CD8-positive, alpha-beta memory T cell (primary cell): ENCODE data around the gene RELB. TPM values are rescaled to one million over a fixed set of nuclear protein-coding genes. Genes with fewer than 3 reads are reported as not detected.

Experiments
- CTCF ChIA-PET: fragments of 350-600 bp; sonication (Branson Sonifier 250); formaldehyde crosslinking; loops from one replicate; lab custom pipeline; 2021; ENCODE audit warnings: antibody characterized with exemption; lab: Charles Lee
- POLR2A ChIA-PET: fragments of 350-600 bp; sonication (Branson Sonifier 250); formaldehyde crosslinking; loops from one replicate; lab custom pipeline; 2021; ENCODE audit warnings: antibody characterized with exemption; lab: Charles Lee
- DNase-seq, 5 donors: peaks; one replicate each; pipeline versions ENCODE4 v3.0.0 to v3.0.0-alpha.2; 2020 to 2022; ENCODE audit warnings: mixed read lengths in 1 of 5
- H3K27ac ChIP-seq: one replicate; pipeline ENCODE4 v1.7.0; 2013; ENCODE audit warnings: low read depth, mild to moderate bottlenecking, low read length, moderate library complexity
- H3K27me3 ChIP-seq: 2 replicates; pipeline ENCODE4 v1.7.0; 2013; ENCODE audit warnings: low read length, mild to moderate bottlenecking; ENCODE audit not compliant: insufficient read depth, poor library complexity, severe bottlenecking
- H3K36me3 ChIP-seq: 2 replicates; pipeline ENCODE4 v1.7.0; 2013; ENCODE audit warnings: mild to moderate bottlenecking, low read length, moderate library complexity; ENCODE audit not compliant: insufficient read depth
- H3K4me1 ChIP-seq: 2 replicates; pipeline ENCODE4 v1.7.0; 2013; ENCODE audit warnings: mild to moderate bottlenecking, low read length, moderate library complexity; ENCODE audit not compliant: insufficient read depth
- H3K4me3 ChIP-seq: 2 replicates; pipeline ENCODE4 v1.7.0; 2013; ENCODE audit warnings: mild to moderate bottlenecking, low read length
- H3K9me3 ChIP-seq: 2 replicates; pipeline ENCODE4 v1.7.0; 2013; ENCODE audit warnings: mild to moderate bottlenecking, low read length
- H3K27ac Mint-ChIP-seq, 8 donors: one replicate each; pipeline ENCODE4 v1.8.0; 2020 to 2021; ENCODE audit warnings: mixed read lengths in 8 of 8, mild to moderate bottlenecking in 6 of 8, inconsistent platforms in 3 of 8, moderate library complexity in 3 of 8
- H3K27me3 Mint-ChIP-seq, 2 donors: one replicate each; pipeline ENCODE4 v1.8.0; 2020 to 2021; ENCODE audit warnings: mixed read lengths in 2 of 2, mild to moderate bottlenecking in 1 of 2, moderate library complexity in 1 of 2
- H3K36me3 Mint-ChIP-seq, 3 donors: one replicate each; pipeline ENCODE4 v1.8.0; 2020 to 2021; ENCODE audit warnings: mixed read lengths in 3 of 3, inconsistent platforms in 1 of 3, mild to moderate bottlenecking in 1 of 3
- H3K4me1 Mint-ChIP-seq, 3 donors: one replicate each; pipeline ENCODE4 v1.8.0; 2020 to 2021; ENCODE audit warnings: mixed read lengths in 3 of 3, inconsistent platforms in 1 of 3, mild to moderate bottlenecking in 1 of 3
- H3K4me3 Mint-ChIP-seq, 7 donors: one replicate each; pipeline ENCODE4 v1.8.0; 2020 to 2021; ENCODE audit warnings: mixed read lengths in 7 of 7, mild to moderate bottlenecking in 6 of 7, moderate library complexity in 4 of 7, inconsistent platforms in 2 of 7
- H3K9me3 Mint-ChIP-seq, 5 donors: one replicate each; pipeline ENCODE4 v1.8.0; 2020 to 2022; ENCODE audit warnings: mixed read lengths in 5 of 5, mild to moderate bottlenecking in 3 of 5, moderate library complexity in 2 of 5, inconsistent platforms in 1 of 5
- polyA plus RNA-seq: library from polyadenylated mRNA; unstranded; fragments of 300-500 nt; fragmentation: Illumina TruSeq; gene quantifications from one replicate; pipeline ENCODE4 v1.2.3, GENCODE V29; 2021
- total RNA-seq, 2 experiments: library from RNA; stranded (reverse); gene quantifications; one replicate each; pipeline ENCODE4 v1.2.3, GENCODE V29; 2021

RELB gene
- total and polyA plus RNA-seq, 3 experiments from 2014 or later = 22.7 to 57.4 (median 53.4) TPM

DNA sequence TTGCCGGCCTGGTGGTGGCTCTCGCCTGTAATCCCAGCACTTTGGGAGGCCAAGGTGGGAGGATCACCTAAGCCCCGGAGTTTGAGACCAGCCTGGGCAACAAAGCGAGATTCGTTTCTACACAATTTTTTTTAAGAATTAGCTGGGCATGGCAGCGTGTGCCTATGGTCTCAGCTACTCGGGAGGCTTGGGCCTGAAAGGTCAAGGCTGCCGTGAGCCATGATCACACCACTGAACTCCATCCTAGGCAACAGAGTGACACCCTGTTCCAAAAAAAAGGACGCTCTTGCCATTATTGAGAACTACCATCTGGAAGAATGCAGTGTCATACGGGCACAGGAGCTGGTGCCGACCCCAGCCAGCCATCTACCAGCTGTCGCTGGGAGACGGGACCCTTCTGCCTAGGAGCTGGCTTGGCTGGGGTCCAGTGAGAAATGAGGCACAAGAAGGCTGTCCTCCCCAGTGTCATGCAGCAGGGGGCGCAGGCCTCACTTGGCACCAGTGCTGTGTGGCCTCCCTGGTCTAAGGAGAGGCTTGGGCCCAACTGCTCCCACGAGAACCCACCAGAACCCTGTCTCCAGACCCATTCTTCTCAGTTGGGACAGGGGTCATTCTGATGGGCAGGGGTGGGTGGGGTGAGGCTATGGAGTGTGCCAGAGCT is 12.2 kb upstream of the RELB start:
- H3K27me3 Mint-ChIP-seq = peaks cover 0 to 3% of the 10 kb centered on the region in 2 donors
- H3K36me3 ChIP-seq = no peaks in the 10 kb centered on the region
- H3K4me3 ChIP-seq = no peak overlapping the region
- ChIA-PET CTCF (interaction anchor here (0.6 to 2.9 kb wide), 14 partner anchors 11 to 350 kb away, joined by 3 to 17 read pairs (median 4); partner anchors contain the start of gene CLASRP), POLR2A (no interaction called here)
- H3K4me1 Mint-ChIP-seq = no peaks in the 10 kb centered on the region
- H3K9me3 Mint-ChIP-seq = no peaks in the 10 kb centered on the region
- no peak overlapping the region for H3K4me3 Mint-ChIP-seq
- peak overlapping the region in 6 of 8 donors; percentile 54 to 81 (median 62) for H3K27ac Mint-ChIP-seq
- no peaks in the 10 kb centered on the region for H3K27me3 ChIP-seq
- DNase-seq = peak; percentile 44 to 82 (median 55)
- H3K9me3 ChIP-seq = no peaks in the 10 kb centered on the region
- H3K36me3 Mint-ChIP-seq = peaks cover 0 to 79% (median 7%) of the 10 kb centered on the region in 3 donors
- H3K4me1 ChIP-seq = no peaks in the 10 kb centered on the region
- no peak overlapping the region for H3K27ac ChIP-seq

DNA sequence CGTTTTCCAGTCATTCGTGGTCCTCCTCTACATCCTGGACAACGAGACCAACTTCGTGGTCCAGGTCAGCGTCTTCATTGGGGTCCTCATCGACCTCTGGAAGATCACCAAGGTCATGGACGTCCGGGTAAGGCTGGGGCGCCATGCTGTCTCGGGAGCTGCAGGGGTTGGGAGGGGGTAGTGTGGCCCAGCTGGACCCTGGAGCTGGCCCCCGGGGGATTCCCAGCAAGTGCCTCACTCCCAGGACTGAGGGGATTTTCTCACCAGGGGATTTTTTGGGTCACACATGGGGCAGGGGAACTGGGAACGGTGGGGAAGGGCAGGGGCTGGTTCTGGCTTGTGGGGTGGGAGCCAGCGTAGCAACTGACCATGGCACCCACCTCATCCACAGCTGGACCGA is 10.8 kb upstream of the RELB start:
- H3K4me3 ChIP-seq = no peak overlapping the region
- no peaks in the 10 kb centered on the region for H3K4me1 ChIP-seq
- no peak overlapping the region for H3K27ac Mint-ChIP-seq
- H3K9me3 ChIP-seq = no peaks in the 10 kb centered on the region
- H3K36me3 Mint-ChIP-seq = peaks cover 0 to 67% (median 7%) of the 10 kb centered on the region in 3 donors
- no peaks in the 10 kb centered on the region for H3K4me1 Mint-ChIP-seq
- ChIA-PET CTCF (interaction anchor here (1.4 to 2.9 kb wide), 3 partner anchors 10 to 69 kb away, joined by 5 to 17 read pairs (median 5); no protein-coding TSS in a partner anchor), POLR2A (no interaction called here)
- H3K27me3 Mint-ChIP-seq = peaks cover 0 to 3% of the 10 kb centered on the region in 2 donors
- no peak overlapping the region for H3K27ac ChIP-seq
- H3K36me3 ChIP-seq = no peaks in the 10 kb centered on the region
- H3K4me3 Mint-ChIP-seq = no peak overlapping the region
- no peaks in the 10 kb centered on the region for H3K9me3 Mint-ChIP-seq
- no peaks in the 10 kb centered on the region for H3K27me3 ChIP-seq
- DNase-seq = no peak

DNA sequence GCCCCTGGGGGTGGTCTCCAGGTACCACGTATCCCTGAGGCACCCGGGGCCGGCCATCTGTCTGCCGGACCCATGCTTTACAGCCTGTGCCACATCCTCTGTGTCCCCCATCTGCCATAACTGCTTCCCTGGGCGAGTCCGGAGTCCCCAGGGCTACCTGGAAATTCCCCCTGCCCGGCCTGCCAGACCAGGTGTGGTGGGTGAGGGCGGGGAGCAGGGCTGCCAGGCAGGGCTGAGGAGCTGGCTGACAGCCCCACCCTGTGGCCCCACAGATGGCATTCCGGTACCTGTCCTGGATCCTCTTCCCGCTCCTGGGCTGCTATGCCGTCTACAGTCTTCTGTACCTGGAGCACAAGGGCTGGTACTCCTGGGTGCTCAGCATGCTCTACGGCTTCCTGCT is 10.3 kb upstream of the RELB start:
- Mint-ChIP-seq H3K27me3 (peaks cover 0 to 3% of the 10 kb centered on the region in 2 donors), H3K4me1 (no peaks in the 10 kb centered on the region), H3K4me3 (no peak overlapping the region), H3K27ac (no peak overlapping the region), H3K36me3 (peaks cover 0 to 62% (median 7%) of the 10 kb centered on the region in 3 donors), H3K9me3 (no peaks in the 10 kb centered on the region)
- Histone ChIP-seq H3K36me3 (no peaks in the 10 kb centered on the region), H3K27ac (no peak overlapping the region), H3K27me3 (no peaks in the 10 kb centered on the region), H3K9me3 (no peaks in the 10 kb centered on the region), H3K4me3 (no peak overlapping the region), H3K4me1 (no peaks in the 10 kb centered on the region)
- CTCF ChIA-PET = no interaction called here
- DNase-seq = no peak
- POLR2A ChIA-PET = no interaction called here

DNA sequence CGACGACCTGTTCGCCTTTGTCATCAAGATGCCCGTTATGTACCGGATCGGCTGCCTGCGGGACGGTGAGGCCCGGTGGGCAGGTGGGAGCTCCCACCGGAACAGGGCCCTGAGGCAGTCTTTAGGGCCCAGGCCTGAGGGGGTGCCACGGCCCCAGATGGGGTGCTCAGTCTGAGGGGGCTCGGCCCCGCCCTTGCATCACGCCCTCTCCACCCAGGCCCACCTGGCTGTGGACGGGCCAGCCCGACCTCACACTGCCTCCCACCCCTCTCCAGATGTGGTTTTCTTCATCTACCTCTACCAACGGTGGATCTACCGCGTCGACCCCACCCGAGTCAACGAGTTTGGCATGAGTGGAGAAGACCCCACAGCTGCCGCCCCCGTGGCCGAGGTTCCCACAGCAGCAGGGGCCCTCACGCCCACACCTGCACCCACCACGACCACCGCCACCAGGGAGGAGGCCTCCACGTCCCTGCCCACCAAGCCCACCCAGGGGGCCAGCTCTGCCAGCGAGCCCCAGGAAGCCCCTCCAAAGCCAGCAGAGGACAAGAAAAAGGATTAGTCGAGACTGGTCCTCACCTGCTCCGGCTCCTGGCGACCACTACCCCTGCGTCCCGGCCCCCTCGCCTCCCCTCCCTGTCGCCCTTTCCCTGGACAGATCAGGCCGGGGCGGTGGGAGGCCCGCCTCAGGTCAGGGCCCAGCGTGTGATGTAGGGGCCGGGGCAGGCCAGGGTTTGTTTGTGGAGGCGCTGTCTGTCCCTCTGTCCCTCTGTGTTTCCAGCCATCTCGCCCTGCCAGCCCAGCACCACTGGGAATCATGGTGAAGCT is 8.7 kb upstream of the RELB start:
- Mint-ChIP-seq H3K4me3 (peak overlapping the region in 1 of 7 donors; percentile 1), H3K27ac (peak overlapping the region in 1 of 8 donors; percentile 26), H3K27me3 (peaks cover 0 to 3% of the 10 kb centered on the region in 2 donors), H3K9me3 (no peaks in the 10 kb centered on the region), H3K36me3 (peaks cover 0 to 46% (median 7%) of the 10 kb centered on the region in 3 donors), H3K4me1 (no peaks in the 10 kb centered on the region)
- Histone ChIP-seq H3K9me3 (no peaks in the 10 kb centered on the region), H3K4me3 (no peak overlapping the region), H3K4me1 (no peaks in the 10 kb centered on the region), H3K27me3 (no peaks in the 10 kb centered on the region), H3K27ac (no peak overlapping the region), H3K36me3 (no peaks in the 10 kb centered on the region)
- ChIA-PET POLR2A (no interaction called here), CTCF (interaction anchor here (1.2 kb wide), 1 partner anchor 8 kb away, joined by 4 read pairs; no protein-coding TSS in a partner anchor)
- no peak for DNase-seq

DNA sequence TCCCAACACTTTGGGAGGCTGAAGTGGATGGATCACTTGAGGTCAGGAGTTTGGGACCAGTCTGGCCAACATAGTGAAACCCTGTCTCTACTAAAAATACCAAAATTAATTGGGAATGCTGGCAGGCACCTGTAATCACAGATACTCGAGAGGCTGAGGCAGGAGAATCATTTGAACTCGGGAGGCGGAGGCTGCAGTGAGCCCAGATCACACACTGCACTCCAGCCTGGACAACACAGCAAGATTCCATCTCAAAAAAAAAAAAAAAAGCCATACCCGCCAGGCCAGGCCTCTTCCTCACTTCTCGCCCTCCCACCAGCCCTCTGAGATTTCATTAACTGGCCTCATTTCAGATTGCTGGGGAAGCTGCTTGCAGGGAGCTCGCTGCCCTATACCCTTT is 7.7 kb upstream of the RELB start:
- peak overlapping the region in 1 of 8 donors; percentile 67 for H3K27ac Mint-ChIP-seq
- no peaks in the 10 kb centered on the region for H3K9me3 ChIP-seq
- no peak overlapping the region for H3K27ac ChIP-seq
- H3K9me3 Mint-ChIP-seq = no peaks in the 10 kb centered on the region
- H3K27me3 Mint-ChIP-seq = peaks cover 0 to 3% of the 10 kb centered on the region in 2 donors
- H3K4me1 Mint-ChIP-seq = no peaks in the 10 kb centered on the region
- DNase-seq = no peak
- H3K36me3 Mint-ChIP-seq = peaks cover 0 to 40% (median 4%) of the 10 kb centered on the region in 3 donors
- H3K27me3 ChIP-seq = no peaks in the 10 kb centered on the region
- POLR2A ChIA-PET = no interaction called here
- H3K4me3 Mint-ChIP-seq = peak overlapping the region in 1 of 7 donors; percentile 28
- CTCF ChIA-PET = no interaction called here
- H3K4me1 ChIP-seq = no peaks in the 10 kb centered on the region
- H3K4me3 ChIP-seq = no peak overlapping the region
- H3K36me3 ChIP-seq = no peaks in the 10 kb centered on the region

DNA sequence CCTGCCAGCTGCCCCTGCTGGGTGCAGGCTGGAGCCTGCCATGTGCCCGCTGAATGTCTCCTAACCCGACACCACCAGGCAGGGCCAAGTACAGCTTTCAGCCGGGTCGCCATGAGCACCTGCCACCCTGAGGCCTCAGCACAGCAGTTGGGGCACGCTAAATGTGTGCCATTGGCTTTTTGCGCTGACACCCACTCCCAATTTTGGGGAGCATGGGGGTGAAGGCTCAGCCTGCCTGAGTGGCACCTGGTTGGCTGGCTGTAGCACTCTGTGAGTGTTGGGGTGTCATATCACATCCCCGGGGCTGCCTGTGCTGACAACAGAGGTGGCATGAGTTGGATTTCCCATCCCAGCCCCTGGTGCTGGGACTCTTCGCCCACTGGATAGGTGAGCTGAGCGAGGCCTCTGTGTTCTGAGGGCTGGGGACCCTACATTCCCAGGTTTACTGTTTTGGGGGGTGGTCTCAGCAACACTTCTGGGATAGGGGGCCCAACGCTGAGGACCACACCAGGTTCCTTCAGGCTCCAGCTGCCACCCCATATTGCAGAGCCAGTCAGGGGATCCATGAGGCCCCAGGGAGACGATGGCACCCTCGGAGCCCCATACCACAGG is 7.2 kb upstream of the RELB start:
- Mint-ChIP-seq H3K4me1 (no peaks in the 10 kb centered on the region), H3K4me3 (no peak overlapping the region), H3K36me3 (peaks cover 0 to 35% (median 4%) of the 10 kb centered on the region in 3 donors), H3K9me3 (no peaks in the 10 kb centered on the region), H3K27ac (peak overlapping the region in 1 of 8 donors; percentile 67), H3K27me3 (peaks cover 0 to 3% of the 10 kb centered on the region in 2 donors)
- Histone ChIP-seq H3K36me3 (no peaks in the 10 kb centered on the region), H3K27ac (no peak overlapping the region), H3K9me3 (no peaks in the 10 kb centered on the region), H3K4me3 (no peak overlapping the region), H3K4me1 (no peaks in the 10 kb centered on the region), H3K27me3 (no peaks in the 10 kb centered on the region)
- CTCF ChIA-PET = no interaction called here
- no peak for DNase-seq
- POLR2A ChIA-PET = no interaction called here

DNA sequence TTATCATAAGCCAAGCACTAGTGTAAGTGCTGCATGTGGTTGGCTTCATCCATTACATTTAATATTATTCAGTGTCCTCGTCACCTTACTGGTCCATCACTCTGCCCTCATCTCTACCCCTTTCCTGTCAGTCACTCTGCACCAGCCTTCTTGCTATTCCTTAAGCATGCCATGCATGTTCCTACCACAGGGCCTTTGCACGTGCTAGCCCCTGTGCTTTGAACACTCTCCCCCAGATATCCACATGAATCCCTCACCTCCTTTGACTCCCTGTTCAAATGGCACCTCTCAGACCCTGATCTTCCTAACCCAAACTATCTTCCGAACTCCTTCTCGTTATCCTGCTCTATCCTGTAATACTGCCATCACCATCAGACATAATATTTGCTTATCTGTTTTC is 3.2 kb upstream of the RELB start:
- H3K9me3 Mint-ChIP-seq = peaks cover 0 to 2% (median 0%) of the 10 kb centered on the region in 5 donors
- H3K36me3 Mint-ChIP-seq = peaks cover 0 to 22% (median 0%) of the 10 kb centered on the region in 3 donors
- H3K4me1 Mint-ChIP-seq = peaks cover 8 to 17% (median 10%) of the 10 kb centered on the region in 3 donors
- Histone ChIP-seq H3K9me3 (no peaks in the 10 kb centered on the region), H3K27ac (no peak overlapping the region), H3K4me1 (peaks cover 18% of the 10 kb centered on the region), H3K27me3 (no peaks in the 10 kb centered on the region), H3K36me3 (no peaks in the 10 kb centered on the region), H3K4me3 (no peak overlapping the region)
- DNase-seq = no peak
- H3K27ac Mint-ChIP-seq = peak overlapping the region in 6 of 8 donors; percentile 61 to 94 (median 78)
- ChIA-PET POLR2A (no interaction called here), CTCF (no interaction called here)
- H3K27me3 Mint-ChIP-seq = peaks cover 0 to 3% of the 10 kb centered on the region in 2 donors
- H3K4me3 Mint-ChIP-seq = peak overlapping the region in 1 of 7 donors; percentile 60
